ENCODE measurements around the gene MRPS12. TPM values are rescaled to one million over a fixed set of nuclear protein-coding genes. Genes with fewer than 3 reads are reported as not detected.

Gene MRPS12
- total RNA-seq, 1 donor, result 20.2 TPM

DNA sequence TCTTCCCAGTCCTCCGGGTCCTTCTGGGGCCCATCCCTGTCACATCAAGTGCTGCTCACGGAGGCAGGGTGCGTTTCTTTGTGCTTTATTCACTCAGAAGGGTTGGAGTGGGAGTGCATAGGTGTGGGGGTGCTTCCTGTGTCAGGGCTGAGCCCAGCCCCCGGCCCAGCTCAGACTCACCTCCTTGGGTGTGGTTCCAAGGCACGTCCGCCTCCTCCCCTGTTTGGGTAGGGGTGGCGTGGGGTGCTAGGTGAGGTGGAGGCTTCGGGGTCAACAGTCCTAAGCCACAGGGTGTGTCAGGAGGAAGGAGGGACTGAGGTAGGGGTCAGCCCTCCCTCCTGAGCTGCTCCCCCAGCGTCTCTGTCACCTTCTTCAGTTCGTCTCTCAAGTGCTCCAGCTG is 21.8 kb upstream of the MRPS12 start:
- DNase-seq (ENCODE audit: low read depth), result no peak
- TF ChIP-seq, protein P1, sequence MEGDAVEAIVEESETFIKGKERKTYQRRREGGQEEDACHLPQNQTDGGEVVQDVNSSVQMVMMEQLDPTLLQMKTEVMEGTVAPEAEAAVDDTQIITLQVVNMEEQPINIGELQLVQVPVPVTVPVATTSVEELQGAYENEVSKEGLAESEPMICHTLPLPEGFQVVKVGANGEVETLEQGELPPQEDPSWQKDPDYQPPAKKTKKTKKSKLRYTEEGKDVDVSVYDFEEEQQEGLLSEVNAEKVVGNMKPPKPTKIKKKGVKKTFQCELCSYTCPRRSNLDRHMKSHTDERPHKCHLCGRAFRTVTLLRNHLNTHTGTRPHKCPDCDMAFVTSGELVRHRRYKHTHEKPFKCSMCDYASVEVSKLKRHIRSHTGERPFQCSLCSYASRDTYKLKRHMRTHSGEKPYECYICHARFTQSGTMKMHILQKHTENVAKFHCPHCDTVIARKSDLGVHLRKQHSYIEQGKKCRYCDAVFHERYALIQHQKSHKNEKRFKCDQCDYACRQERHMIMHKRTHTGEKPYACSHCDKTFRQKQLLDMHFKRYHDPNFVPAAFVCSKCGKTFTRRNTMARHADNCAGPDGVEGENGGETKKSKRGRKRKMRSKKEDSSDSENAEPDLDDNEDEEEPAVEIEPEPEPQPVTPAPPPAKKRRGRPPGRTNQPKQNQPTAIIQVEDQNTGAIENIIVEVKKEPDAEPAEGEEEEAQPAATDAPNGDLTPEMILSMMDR (IDR thresholded peaks at IDR 0.05; ENCODE audit: insufficient read depth, low read length), result no peak
- no peak overlapping the region for H3K4me3 ChIP-seq (ENCODE audit: low read depth, low read length)

DNA sequence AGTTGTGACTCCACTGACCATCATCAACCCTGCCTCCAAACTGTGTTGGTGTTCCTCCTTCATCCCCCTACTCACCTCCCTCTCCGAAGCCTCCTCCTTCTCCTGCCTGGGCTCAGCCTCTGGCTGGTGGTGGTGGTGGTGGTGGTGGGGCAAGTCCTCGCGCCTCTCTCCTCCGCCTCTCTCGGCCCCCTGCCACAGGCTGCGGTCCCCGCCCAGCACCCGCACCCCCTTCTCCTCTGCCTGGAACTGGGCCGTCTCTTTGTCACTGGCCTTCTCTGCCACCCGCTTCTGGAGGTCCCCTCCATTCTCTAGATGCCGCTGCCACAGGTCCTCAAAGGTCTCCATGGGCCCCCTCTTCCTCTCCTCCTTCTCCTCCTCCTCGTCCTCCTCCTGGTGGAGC is 20.3 kb upstream of the MRPS12 start:
- no peak overlapping the region for H3K4me3 ChIP-seq (ENCODE audit: low read depth, low read length)
- TF ChIP-seq, protein P1 (IDR thresholded peaks at IDR 0.05; ENCODE audit: insufficient read depth, low read length), result no peak
- no peak for DNase-seq (ENCODE audit: low read depth)

DNA sequence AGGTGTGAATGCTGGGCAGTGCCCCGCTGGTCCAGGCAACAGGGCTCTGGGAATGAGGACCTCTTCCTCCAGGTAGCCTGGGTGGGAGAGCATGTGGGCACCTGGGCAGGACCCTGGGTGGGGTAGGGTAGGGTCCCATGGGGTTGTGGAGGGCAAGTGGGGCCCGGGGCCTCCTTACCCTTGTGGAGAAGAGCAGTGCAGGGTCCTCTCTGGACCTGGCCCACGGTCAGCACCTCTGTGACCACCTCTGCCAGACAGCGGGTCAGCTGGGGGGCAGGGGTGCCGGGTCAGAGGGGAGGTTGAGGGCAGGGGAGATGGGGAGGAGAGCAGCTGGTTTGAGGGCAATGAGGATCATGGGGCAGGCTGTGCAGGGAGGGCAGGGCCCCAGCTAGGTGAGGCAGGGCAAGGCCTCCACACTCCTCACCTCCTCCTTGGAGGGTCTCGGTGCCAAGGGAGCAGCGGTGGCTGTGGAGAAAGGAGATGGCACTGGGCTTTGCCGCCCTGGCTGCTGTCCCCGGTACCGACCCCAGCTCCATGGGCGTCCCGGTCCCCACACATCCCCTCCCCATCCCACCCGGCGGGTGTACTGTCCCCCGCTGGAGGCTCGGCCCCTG is 19.2 kb upstream of the MRPS12 start:
- TF ChIP-seq, protein P1 (IDR thresholded peaks at IDR 0.05; ENCODE audit: insufficient read depth, low read length), result no peak
- no peak for DNase-seq (ENCODE audit: low read depth)
- H3K4me3 ChIP-seq (ENCODE audit: low read depth, low read length), result no peak overlapping the region

DNA sequence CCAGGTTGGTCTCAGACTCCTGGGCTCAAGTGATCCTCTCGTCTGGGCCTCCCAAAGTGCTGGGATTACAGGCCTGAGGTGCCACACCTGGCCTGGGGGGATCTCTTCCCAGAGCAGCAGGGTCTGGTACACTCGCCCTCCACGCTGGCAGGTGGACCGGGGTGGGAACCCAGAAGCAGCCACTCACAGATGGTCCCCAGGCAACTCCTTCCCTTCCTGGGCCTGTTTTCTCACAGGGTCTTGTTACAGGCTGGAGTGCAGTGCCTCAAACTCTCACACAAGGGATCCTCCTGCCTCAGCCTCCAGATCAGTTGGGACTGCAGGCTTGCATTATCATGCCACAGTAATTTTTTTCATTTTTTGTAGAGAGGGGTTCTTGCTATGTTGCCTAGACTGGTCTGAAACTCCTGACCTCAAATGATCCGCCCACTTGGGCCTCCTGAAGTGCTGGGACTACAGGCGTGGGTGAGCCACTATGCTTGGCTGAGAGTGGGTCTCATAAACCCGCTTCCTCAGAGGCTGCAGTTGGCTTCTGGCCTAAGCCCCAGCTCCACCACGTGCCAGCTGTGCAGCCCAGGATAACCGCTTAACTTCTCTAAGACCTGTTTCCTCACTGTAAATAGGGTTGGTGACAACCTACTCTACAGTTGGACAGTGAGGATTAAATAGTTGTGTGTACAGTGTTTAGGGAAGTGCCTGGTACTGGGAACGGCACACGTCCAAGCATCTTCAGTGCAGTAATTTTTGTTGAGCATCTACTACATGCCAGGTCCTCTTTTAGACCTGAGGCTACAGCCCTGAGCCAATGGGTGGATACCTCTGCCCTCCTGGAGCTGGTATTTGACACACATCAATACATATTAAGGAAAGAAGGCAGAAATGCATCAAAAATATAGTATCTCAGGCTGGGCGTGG is 17.9 kb upstream of the MRPS12 start:
- no peak overlapping the region for H3K4me3 ChIP-seq (ENCODE audit: low read depth, low read length)
- DNase-seq (ENCODE audit: low read depth), result no peak
- TF ChIP-seq, protein P1 (IDR thresholded peaks at IDR 0.05; ENCODE audit: insufficient read depth, low read length), result no peak

DNA sequence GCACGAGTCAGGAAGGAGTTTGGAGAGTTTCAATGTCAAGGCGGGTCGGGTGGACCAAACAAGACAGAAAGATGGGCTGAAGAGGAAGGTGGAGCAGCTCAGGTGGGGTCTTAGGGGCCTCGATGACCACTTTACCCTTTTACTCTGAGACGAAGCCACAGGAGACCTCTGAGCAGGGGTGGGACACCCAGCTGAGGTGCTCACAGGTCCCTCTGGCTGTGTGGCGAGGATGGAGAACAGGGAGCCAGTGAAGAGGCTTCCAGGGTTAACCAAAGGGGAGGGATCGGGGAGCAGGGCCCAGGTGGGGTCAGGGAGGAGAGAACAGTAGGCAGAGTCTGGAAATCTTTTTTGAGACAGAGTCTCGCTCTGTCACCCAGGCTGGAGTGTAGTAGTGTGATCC is 16.8 kb upstream of the MRPS12 start:
- TF ChIP-seq, protein P1 (IDR thresholded peaks at IDR 0.05; ENCODE audit: insufficient read depth, low read length), result no peak

DNA sequence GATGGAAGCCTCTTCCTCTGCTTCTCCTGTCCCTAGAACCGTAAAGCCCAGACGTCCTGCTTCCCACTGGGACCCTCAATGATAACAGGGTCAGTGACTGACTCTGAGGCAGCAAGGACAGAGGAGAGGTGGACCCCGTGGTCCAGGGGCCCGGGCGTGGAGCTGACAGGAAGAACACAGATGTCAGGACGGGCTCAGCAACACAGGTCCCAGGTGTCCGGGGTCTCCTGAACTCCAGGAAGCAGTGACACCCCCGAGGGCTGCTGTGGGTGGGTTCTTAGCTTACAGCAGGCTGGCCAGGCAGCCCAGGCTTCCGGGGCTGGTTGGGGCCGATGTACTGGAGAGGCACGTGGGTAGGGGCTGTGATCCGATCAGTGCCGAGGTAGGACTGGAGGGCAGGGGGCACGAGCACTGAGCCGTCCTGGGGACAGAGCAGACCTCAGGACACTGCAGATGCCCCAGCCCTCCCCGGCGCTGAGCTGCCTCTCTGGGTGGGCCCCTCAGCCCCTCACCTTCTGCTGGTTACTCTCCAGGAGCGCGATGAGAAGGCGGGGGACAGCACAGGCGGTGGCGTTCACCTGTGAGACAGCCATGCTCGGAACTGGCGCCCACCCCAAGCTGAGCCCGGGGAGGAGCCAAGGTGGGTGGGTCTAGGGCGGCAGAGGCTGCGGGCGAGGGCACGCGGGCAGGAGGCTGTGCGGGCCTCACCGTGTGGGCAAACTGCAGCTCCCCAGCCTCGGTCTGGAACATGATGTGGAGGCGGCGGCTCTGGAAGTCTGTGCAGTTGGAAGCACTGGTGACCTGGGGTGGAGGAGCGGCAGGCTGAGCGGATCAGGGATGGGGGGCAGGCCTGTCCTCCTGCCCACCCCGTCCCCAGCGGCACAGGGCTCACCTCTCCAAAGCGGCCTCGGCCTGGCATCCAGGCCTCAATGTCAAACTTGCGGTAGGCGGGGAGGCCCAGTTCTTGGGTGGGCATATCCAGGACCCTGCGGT is 15.1 kb upstream of the MRPS12 start:
- H3K4me3 ChIP-seq (ENCODE audit: low read depth, low read length), result no peak overlapping the region
- TF ChIP-seq, protein P1 (IDR thresholded peaks at IDR 0.05; ENCODE audit: insufficient read depth, low read length), result no peak
- no peak for DNase-seq (ENCODE audit: low read depth)

More for the DNA sequence above, 16.8 kb upstream of the MRPS12 start:
- H3K4me3 ChIP-seq (ENCODE audit: low read depth, low read length), result no peak overlapping the region
- no peak for DNase-seq (ENCODE audit: low read depth)
